Stimulated activated effector memory CD8-positive, alpha-beta T cell treated with anti-CD3 and anti-CD28 coated beads, Interleukin-12 subunit alpha, Interleukin-12 subunit beta, amount 100 ng/mL, for 72 hours (primary cell): ENCODE results near the gene RBBP8NL.
A peak's percentile ranks its signal among the peaks of the same experiment; 100 is the strongest.
"Not testable (repeated sequence)": the region's sequence is repeated elsewhere in the genome, so short reads cannot be mapped to it uniquely, and the experiment has no call there.

Source experiments
- ATAC-seq: fragments of 150-1000 bp; cut with Tn5 transposase; 2 replicates; pipeline ENCODE4 v1.10.0; 2021
- DNase-seq, 2 donors: peaks; one replicate each; pipeline ENCODE4 v3.0.0; 2021 to 2022; ENCODE audit warnings: low spot score in 2 of 2
- H3K27ac Mint-ChIP-seq: one replicate; pipeline ENCODE4 v1.8.0; 2022; ENCODE audit warnings: mild to moderate bottlenecking, mixed read lengths
- H3K36me3 Mint-ChIP-seq: one replicate; pipeline ENCODE4 v1.8.0; 2022; ENCODE audit warnings: mild to moderate bottlenecking, mixed read lengths
- H3K4me1 Mint-ChIP-seq: one replicate; pipeline ENCODE4 v1.8.0; 2022; ENCODE audit warnings: mixed read lengths
- H3K4me3 Mint-ChIP-seq: one replicate; pipeline ENCODE4 v1.8.0; 2022; ENCODE audit warnings: mild to moderate bottlenecking, mixed read lengths
- H3K9me3 Mint-ChIP-seq: one replicate; pipeline ENCODE4 v1.8.0; 2022; ENCODE audit warnings: mixed read lengths

RBBP8NL gene

GRCh38 chr20:62376112-62377063, 51.0 kb downstream of the RBBP8NL start:
- Mint-ChIP-seq H3K27ac (peak overlapping the region; percentile 34), H3K4me3 (no peak overlapping the region), H3K9me3 (no peaks in the 10 kb centered on the region), H3K4me1 (peaks cover 6% of the 10 kb centered on the region), H3K36me3 (no peaks in the 10 kb centered on the region)
- DNase-seq (no peak), ATAC-seq (no peak)

GRCh38 chr20:62374331-62375152, 52.8 kb downstream of the RBBP8NL start:
- Mint-ChIP-seq H3K4me3 (no peak overlapping the region), H3K27ac (no peak overlapping the region), H3K4me1 (peaks cover 6% of the 10 kb centered on the region), H3K9me3 (no peaks in the 10 kb centered on the region), H3K36me3 (no peaks in the 10 kb centered on the region)
- DNase-seq (no peak), ATAC-seq (no peak)

GRCh38 chr20:62373631-62374179, 53.6 kb downstream of the RBBP8NL start:
- not testable (repeated sequence) for DNase-seq, ATAC-seq, H3K36me3 Mint-ChIP-seq, H3K27ac Mint-ChIP-seq, H3K4me3 Mint-ChIP-seq, H3K9me3 Mint-ChIP-seq
- H3K4me1 Mint-ChIP-seq = peaks cover 12% of the 10 kb centered on the region

GRCh38 chr20:62372042-62372993, 55.0 kb downstream of the RBBP8NL start:
- Mint-ChIP-seq H3K4me3 (no peak overlapping the region), H3K4me1 (peaks cover 12% of the 10 kb centered on the region), H3K36me3 (no peaks in the 10 kb centered on the region), H3K9me3 (no peaks in the 10 kb centered on the region), H3K27ac (no peak overlapping the region)
- ATAC-seq = no peak
- DNase-seq = no peak

- H3K36me3 Mint-ChIP-seq = no peaks in the 10 kb centered on the region
- no peak for ATAC-seq
Measured at GRCh38 chr20:62371588-62372041, 55.7 kb downstream of the RBBP8NL start.

GRCh38 chr20:62370807-62371587, 56.3 kb downstream of the RBBP8NL start:
- no peak for DNase-seq

More at GRCh38 chr20:62371588-62372041, 55.7 kb downstream of the RBBP8NL start:
- Mint-ChIP-seq H3K27ac (no peak overlapping the region), H3K4me3 (no peak overlapping the region), H3K9me3 (no peaks in the 10 kb centered on the region), H3K4me1 (peaks cover 12% of the 10 kb centered on the region)
- DNase-seq = no peak

GRCh38 chr20:62370115-62370806, 57.1 kb downstream of the RBBP8NL start:
- Mint-ChIP-seq H3K9me3 (no peaks in the 10 kb centered on the region), H3K4me3 (no peak overlapping the region), H3K4me1 (peaks cover 13% of the 10 kb centered on the region), H3K36me3 (no peaks in the 10 kb centered on the region), H3K27ac (no peak overlapping the region)
- no peak for DNase-seq
- ATAC-seq = peak; percentile 79

More at GRCh38 chr20:62370807-62371587, 56.3 kb downstream of the RBBP8NL start:
- H3K36me3 Mint-ChIP-seq = no peaks in the 10 kb centered on the region
- H3K4me3 Mint-ChIP-seq = no peak overlapping the region
- peaks cover 12% of the 10 kb centered on the region for H3K4me1 Mint-ChIP-seq
- ATAC-seq = no peak
- no peak overlapping the region for H3K27ac Mint-ChIP-seq
- H3K9me3 Mint-ChIP-seq = no peaks in the 10 kb centered on the region

GRCh38 chr20:62369815-62370114, 57.6 kb downstream of the RBBP8NL start:
- no peaks in the 10 kb centered on the region for H3K36me3 Mint-ChIP-seq
- H3K4me3 Mint-ChIP-seq = no peak overlapping the region
- H3K27ac Mint-ChIP-seq = no peak overlapping the region
- DNase-seq (no peak), ATAC-seq (no peak)
- H3K4me1 Mint-ChIP-seq = peaks cover 18% of the 10 kb centered on the region
- no peaks in the 10 kb centered on the region for H3K9me3 Mint-ChIP-seq

GRCh38 chr20:62368976-62369814, 58.1 kb downstream of the RBBP8NL start:
- DNase-seq = no peak
- ATAC-seq = no peak
- Mint-ChIP-seq H3K4me3 (no peak overlapping the region), H3K4me1 (peaks cover 19% of the 10 kb centered on the region), H3K36me3 (no peaks in the 10 kb centered on the region), H3K9me3 (no peaks in the 10 kb centered on the region), H3K27ac (no peak overlapping the region)

GRCh38 chr20:62368392-62368975, 58.9 kb downstream of the RBBP8NL start:
- no peaks in the 10 kb centered on the region for H3K9me3 Mint-ChIP-seq
- no peak overlapping the region for H3K27ac Mint-ChIP-seq
- H3K4me1 Mint-ChIP-seq = peaks cover 19% of the 10 kb centered on the region
- no peak for ATAC-seq
- H3K36me3 Mint-ChIP-seq = no peaks in the 10 kb centered on the region
- DNase-seq = no peak
- H3K4me3 Mint-ChIP-seq = peak overlapping the region; percentile 73

- ATAC-seq (no peak), DNase-seq (no peak)
- Mint-ChIP-seq H3K27ac (no peak overlapping the region), H3K4me1 (peaks cover 15% of the 10 kb centered on the region), H3K36me3 (no peaks in the 10 kb centered on the region), H3K9me3 (no peaks in the 10 kb centered on the region), H3K4me3 (peak overlapping the region; percentile 73)
Measured at GRCh38 chr20:62367633-62368391, 59.5 kb downstream of the RBBP8NL start.

- Mint-ChIP-seq H3K9me3 (no peaks in the 10 kb centered on the region), H3K4me3 (peak within 1 kb of the TSS; percentile 73), H3K36me3 (no peaks in the 10 kb centered on the region), H3K27ac (no peak within 1 kb of the TSS), H3K4me1 (peaks cover 13% of the 10 kb centered on the region)
- ATAC-seq = peak; percentile 57
- peak in 1 of 2 donors; percentile 34 for DNase-seq
Measured at GRCh38 chr20:62367136-62367632, 60.2 kb downstream of the RBBP8NL start, which contains the start of gene LAMA5. Gene LAMA5 (minus strand): TSS chr20:62367312. CDS start chr20:62367245, 67 bp downstream.
